Astrocyte of the cerebellum (primary cell): ENCODE results near the gene WNT6.

Source experiments
- DNase-seq: peaks from one replicate; pipeline ENCODE4 v3.0.0-alpha.2; 2011; ENCODE audit warnings: low read depth
- H3K4me3 ChIP-seq: 2 replicates; pipeline ENCODE4 v1.5.1; 2011; ENCODE audit warnings: mild to moderate bottlenecking, low read depth, low read length, moderate library complexity
- CTCF ChIP-seq: IDR thresholded peaks from 2 replicates; pipeline ENCODE4 v1.5.1; 2012; ENCODE audit warnings: low read length, low read depth, moderate library complexity, mild to moderate bottlenecking; ENCODE audit errors: missing control alignments
- in situ Hi-C: cut with HindIII; loops from 2 replicates; pipeline ENCODE4 v1.10.0; 2017; ENCODE audit warnings: low sequenced_read_pairs

WNT6 gene

GRCh38 chr2:218902427-218902826 lies 42.8 kb downstream of the WNT6 start:
- TF ChIP-seq CTCF: no peak
- H3K4me3 ChIP-seq: no peak overlapping the region
- DNase-seq: no peak
- in situ Hi-C loops: no loop called here

- in situ Hi-C loops: no loop called here
- TF ChIP-seq CTCF: no peak
- H3K4me3 ChIP-seq: no peak overlapping the region
- DNase-seq: no peak
Observed at GRCh38 chr2:218904176-218904575, 44.6 kb downstream of the WNT6 start.

GRCh38 chr2:218908721-218909619 lies 49.4 kb downstream of the WNT6 start:
- H3K4me3 ChIP-seq: peak overlapping the region; percentile 34
- in situ Hi-C loops: no loop called here
- TF ChIP-seq CTCF: no peak
- peak; percentile 36 for DNase-seq

- no peak overlapping the region for H3K4me3 ChIP-seq
- no peak for TF ChIP-seq CTCF
- in situ Hi-C loops: no loop called here
- no peak for DNase-seq
Observed at GRCh38 chr2:218910741-218911140, 51.1 kb downstream of the WNT6 start.

GRCh38 chr2:218920504-218920903 lies 60.9 kb downstream of the WNT6 start:
- in situ Hi-C loops: no loop called here
- TF ChIP-seq CTCF: no peak
- no peak overlapping the region for H3K4me3 ChIP-seq
- DNase-seq: no peak
